HG02798 (cell line): ENCODE data around the gene KLF9.

Experiments
- ATAC-seq: cut with Tn5 transposase; IDR thresholded peaks from one replicate; pipeline ENCODE4 v1.9.1; 2021; ENCODE audit warnings: mild to moderate bottlenecking; ENCODE audit not compliant: unreplicated experiment, poor library complexity

KLF9 gene

DNA sequence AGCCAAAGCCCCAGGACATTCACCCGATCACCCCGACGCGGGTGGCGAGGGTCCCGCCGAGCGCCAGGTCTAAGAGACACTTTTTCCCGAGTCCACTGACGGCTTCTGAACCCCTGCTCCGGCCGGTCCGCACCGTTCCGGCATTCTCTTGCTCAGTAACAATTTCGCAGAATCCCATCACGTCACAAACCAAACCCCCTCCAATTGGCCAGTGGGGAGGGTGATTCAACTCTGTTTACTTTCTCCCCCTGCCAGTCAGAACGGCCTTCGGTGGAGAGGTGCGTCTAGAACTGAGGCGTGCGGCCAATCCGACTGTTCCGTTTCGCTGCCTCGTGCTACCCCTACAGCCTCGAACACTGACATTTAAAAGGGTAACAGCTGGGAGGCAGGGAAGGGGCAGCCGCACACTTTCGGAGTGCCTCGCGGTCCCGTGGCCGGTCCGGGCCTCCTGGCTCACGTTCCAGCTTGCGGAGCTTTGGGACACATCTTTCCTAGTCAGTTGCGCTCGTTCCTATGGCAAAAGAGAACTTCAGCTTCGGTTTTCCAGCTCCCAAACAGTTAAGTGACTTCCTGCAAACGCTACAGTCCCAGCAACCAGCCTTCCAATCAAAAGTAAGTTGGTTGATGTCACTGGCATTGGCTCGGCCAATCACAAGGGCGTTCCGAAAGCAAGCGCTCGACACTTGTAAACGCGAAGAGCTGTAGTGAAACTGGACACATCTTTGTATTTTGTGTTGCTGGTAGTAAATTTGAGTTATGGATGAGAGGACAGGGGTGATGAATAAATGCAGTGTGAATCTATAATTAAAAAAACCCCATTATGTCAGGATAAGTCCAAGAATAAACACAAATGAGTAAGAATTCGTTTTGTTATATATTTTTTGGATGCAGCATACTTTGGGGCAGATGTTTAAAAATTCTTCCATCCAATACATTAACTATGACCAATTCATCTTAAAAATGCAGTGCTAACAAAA lies at the start of gene KLF9:
Gene KLF9 (minus strand): TSS at position 859 of the 977 bp plus-strand sequence. CDS start 1,294 bp downstream, outside the sequence.
- ATAC-seq: peak; percentile 77

DNA sequence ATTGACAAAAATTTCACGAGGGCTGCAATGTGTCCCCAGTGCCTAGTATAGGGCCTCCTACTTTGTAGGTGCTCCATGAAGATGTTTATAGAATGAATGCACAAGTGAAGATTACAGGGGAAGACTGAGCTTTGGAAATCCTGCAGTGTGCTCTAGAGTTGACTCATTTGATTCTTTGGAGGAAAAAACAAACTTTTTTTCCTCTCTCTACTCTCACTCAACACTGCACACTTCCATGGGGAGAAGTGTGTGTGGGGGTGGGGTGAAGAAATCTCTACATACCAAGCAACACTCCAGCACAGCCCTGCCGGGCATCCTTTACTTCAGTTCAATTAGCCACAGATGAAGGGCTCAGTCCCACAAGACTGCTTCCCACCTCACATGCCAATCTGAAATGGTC lies 49.4 kb upstream of the KLF9 start:
- no peak for ATAC-seq

DNA sequence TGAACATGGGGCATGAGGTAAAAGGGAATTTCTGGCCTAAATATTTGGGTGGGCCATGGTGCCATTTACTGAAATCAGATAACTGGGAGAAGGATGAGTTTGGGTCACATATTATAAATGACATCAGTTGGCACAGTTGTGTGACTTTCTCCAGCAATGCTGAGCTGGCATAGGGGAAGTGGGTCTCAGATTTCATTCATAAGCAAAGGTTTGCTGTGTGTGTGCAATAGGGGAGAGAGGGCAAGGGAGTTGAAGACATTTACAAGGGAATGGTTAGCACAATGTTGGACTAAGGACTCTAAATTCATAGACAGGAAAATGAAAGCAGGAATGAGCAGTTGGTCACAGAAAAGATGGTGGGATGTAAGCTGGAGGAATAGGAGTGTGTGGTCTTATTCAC lies 47.8 kb upstream of the KLF9 start:
- no peak for ATAC-seq

DNA sequence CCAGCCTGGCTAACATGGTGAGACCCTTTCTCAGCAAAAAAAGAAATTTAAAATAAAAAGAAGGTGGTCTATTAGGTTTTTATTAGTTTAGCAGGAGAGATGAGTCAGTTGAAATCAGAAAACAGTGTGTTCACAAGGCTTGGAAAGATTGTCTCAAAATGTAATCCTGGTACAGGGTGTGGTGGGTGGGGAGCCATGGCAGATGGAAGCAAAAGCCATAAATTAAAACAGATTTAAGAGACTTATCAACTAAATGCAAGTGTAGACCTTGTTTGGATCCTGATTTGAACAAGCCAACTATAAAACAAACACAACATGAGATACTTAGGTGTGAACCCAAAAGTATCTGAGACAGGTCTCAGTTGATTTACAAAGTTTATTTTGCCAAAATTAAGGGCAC lies 42.8 kb upstream of the KLF9 start:
- no peak for ATAC-seq

DNA sequence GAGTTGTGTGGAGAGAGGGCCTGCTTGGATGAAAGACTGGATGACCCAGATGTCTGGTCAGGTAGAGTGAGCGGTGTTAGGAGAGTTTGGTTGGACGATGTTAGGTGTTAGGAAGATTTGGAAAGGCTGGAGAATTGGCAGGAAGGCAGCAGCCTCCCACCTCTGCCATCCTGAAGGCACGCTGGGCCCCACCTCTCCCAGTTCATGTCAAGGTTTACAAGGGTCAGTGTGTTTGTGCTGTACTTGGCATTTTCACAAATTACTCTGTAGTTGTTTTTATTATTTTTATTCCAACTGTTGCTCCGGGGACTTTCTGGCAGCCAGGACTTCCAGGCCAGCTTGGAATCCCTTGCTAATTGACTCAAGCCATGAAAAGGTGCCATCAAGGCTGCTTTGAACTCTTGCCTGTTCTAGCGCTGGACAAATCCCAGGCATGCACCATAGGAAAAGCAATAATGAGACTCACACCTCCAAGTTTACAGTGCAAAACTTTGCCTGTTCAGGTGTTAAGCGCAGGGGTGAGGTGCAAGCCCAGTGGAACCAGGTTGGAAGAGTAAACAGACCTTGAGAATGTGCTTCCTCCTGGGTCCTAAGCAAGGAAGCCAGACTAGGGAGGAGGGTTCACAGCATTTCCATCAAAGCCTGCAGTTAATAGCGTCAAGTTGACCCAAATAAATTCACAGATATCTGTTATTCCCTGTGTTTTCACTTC lies 41.7 kb upstream of the KLF9 start:
- no peak for ATAC-seq

DNA sequence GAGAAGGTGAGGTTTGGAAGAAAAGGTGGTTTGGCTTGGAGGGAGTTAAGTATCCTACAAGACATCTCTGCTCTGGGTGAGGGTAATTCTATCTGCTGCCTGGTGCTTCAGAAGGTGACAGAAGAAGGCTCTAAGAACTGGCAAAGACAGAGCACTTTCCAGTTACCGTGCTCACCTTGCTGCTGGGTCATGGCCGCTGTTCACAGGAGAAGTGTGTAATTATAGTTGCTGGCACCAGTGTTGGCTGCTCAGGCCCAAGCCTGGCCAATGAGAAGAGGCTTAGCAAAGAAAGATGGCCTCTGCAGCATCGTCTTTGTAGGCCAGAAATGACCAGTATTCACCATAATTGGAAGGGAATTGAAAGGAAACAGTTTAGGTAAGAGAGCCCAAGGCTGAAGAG lies 37.9 kb upstream of the KLF9 start:
- no peak for ATAC-seq

DNA sequence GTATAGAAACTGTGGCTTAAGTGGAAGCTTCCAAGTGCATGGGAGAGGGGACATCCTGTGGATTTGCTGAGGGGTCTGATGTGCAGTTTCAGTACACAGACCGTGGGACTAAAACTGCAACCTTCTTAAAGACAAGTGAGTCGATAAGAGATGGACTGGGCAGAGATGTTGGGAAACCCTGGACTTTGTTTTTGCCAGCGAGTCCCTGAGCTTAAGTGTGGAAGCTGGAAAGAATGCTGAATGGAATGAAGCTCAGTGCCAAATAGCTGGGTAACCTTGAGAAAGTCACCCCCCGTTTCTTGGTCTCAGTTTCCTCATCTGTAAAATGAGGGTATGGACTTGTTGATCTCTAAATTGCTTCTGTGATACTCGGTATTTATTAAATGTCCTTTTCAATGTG lies 37.3 kb upstream of the KLF9 start:
- no peak for ATAC-seq

DNA sequence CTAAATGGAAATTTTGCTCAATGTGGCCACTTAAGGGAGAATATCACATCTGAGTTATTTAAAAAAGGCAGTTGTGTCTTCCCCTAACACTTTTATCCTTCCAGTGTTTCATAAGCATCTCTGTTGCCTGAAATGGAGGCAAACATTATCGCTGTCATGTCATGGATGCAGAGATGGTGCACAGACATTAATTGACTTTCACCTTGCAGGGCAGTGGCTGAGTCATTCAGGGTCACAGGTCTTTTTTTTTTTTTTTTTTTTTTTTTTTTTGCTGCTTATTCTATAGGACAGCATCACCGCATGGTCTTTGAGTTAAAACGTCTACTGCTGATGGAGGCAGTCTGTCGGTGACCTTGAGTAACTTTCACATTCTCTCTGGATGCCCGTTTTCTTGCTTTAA lies 36.3 kb upstream of the KLF9 start:
- no peak for ATAC-seq

DNA sequence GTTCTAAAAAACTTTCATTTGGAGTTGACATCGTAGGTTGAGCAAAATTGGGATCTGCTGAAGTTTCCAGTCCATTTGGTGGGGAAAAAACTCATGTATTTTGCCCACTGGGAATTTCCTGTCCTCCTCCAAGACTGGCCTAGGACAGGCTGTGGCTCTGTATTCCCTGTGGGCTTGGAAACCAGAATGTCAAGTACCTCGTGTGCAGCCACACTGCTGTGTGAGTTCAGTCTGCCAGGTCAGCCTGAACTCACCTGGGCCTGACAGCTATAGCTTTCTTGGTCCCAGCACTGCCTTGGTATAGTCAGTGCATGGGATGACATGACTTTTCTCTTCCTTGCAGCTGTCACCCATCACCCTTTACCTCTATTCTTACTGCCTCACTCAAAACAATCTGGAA lies 35.0 kb upstream of the KLF9 start:
- no peak for ATAC-seq

DNA sequence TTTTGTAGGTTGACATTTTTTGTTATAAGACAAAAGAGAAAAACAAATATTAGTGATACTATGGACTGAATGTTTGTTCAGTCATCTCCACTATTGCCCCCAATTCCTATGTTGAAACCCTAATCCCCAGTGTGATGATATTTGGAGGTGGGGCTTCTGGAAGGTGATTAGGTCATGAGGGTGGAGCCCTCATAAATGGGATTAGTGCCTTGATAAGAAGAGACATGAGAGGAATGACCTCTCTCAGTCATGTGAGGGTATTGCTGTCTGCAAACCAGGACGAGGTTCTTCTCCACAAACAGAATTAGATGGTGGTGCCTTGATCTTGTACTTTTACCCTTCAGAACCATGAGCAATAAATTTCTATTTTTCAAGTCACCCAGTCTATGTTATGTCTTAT lies 34.5 kb upstream of the KLF9 start:
- no peak for ATAC-seq

DNA sequence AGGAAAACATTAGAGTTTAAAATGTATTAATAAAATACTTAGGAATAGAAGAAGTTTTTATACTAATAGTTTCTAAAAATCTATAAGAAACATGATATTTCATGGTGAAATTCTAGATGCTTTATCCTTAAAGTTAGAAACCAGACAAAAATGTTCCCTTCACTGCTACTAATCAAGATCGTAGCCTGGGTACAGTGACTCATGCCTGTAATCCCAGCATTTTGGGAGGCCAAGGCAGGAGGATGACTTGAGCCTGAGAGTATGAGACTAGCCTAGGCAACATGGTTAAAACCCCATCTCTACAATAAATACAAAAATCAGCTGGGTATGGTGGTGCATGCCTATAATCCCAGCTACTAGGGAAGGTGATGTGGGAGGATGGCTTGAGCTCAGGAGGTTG lies 30.4 kb upstream of the KLF9 start:
- no peak for ATAC-seq

DNA sequence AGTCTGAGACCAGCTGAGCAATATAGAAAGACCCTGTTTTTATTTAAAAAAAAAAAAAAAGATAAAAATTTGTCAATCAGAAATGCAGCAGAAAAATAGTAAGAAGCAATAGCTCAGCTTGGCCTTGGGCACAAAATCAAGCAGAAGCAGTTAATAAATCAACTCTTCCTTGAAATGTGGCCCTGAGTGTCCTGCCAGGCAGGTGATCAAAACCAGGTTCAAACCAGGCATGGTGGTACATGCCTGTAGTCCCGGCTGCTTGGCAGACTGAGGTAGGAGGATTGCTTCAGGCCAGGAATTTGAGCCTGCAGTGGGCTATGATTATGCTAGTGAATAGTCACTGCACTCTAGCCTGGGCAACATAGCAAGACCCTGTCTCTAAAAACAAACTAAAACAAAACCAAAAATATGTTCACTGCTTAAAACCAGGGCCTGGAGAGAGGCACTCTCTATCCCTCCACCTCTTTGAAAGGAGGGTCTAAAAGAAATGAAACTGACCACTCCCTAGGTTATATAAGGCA lies 27.9 kb upstream of the KLF9 start:
- ATAC-seq: no peak

DNA sequence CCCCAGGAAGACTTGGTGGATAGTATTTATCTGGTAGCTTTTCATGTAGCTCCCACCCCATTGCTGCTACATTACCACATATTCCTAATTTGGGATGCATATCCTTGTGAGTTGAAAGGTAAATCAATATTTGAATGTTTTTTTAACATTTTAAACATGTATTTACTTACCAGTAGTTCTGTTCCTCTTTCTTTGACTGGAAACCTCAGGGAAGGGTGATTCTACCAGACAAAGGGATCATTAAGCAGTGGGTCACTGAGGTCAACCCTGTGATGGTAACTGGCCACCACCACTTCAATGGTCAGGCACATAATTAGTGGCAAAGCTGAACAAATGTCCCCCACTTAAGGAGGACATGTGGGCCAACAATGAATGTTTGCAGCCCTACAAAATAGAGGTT lies 27.2 kb upstream of the KLF9 start:
- no peak for ATAC-seq

DNA sequence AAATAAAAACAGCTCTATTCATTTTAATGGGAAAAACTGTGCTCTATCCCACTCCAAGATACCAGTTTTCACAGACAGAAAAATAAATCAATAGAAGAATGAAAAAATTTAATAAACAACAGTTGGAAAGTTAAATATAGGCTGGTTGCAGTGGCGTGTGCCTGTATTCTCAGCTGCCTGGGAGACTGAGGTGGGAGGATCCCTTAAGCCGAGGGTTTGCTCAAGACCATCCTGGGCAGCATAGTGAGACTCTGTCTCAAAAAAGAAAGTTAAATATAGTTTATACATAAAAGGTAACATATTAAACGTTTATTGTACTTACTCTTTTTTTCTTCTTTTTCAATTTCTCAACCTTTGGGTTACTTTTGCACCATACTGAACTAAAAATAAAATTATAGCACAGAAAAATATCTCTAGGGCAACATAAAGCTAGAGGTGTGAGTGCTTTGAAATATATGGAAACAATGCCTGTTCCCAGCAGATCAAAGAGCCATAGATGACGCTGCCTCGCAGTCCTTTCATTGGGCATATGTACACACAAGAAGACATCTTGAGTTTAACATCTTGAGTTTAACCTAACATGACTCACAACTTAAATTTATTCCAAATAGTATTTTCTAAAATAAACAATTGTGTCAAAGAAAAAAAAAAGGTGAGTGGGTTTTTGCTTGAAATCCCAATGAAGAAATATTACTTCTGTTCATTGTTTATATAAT lies 25.7 kb upstream of the KLF9 start:
- ATAC-seq: no peak

DNA sequence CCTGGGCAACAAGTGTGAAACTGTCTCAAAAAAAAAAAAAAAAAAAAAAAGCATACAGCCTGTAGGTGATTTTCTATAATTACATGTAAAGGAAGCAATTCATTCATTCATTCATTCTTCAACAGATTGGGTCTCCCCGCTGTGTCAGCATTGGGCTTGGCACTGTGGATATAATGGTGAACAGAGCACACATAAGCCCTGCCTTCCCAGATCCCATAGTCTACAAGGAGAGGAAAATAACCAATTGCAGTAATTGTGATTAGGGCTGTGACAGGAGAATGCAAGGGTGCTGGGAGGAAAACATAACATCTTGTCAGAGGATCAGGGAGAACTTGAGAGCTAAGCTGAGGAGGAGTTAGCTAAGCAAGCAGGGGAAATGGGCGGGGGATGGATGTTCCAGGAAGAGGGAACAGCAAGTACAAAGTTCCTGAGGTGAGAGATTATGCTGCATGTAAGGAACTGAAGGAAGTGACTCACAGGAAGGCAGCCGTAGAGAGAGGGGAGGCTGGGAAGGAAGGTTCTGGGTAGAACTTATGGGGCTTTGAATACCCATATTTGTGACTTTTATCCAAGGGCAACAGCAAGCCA lies 24.0 kb upstream of the KLF9 start:
- ATAC-seq: no peak

DNA sequence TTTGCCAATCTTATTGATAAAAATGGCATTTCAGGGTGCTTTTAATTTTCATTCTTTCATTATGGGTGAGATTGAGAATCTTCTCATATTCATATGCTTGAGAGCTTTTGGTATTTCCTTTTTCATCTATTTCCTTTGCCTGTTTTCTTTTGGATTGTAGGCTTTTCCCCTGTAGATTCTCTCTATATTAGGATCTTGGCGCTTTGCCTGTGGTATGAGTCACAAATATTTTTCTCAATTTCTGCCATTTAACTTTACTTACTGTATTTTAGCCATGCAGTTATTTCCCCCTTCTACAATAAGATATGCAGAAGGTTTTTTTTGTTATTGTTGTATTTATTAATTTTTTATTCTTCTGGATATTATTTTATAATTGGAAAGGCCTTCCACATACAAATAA lies 21.5 kb upstream of the KLF9 start:
- no peak for ATAC-seq

DNA sequence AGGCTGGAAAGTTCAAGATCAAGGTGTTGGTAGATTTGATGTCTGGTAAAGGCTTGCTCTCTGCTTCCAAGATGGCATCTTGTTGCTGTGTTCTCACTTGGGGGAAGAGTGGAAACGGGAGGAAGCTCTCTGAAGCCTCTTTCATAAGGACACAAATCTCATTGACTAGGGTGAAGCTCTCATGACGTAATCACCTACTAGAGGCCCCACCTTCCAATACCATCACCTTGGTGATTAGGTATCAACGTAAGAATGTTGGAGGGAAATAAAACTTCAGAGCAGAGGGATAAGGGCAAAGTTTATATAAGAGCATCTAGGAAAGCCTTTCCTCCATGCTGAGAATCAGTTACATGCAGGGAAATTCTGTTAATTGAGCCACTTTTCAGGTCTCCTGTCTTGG lies 15.4 kb upstream of the KLF9 start:
- no peak for ATAC-seq

DNA sequence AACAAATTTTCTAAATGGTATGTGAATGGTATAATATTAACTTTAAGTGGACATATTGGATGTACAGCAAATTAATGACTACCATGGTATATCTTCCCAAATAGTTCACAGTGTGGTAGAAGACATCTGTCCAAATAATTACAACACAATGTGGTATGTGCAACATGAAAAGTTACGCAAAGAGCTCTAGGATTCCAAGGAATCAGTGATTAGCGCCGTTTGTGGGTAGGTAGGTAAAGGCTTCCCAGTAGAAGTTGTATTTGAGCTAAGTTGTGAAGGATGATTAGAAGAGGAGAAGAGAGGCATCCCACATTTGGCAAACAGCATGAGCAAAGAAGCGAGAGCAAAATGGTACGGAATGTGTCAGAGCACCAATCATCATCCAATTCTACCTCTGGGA lies 14.3 kb upstream of the KLF9 start:
- no peak for ATAC-seq

DNA sequence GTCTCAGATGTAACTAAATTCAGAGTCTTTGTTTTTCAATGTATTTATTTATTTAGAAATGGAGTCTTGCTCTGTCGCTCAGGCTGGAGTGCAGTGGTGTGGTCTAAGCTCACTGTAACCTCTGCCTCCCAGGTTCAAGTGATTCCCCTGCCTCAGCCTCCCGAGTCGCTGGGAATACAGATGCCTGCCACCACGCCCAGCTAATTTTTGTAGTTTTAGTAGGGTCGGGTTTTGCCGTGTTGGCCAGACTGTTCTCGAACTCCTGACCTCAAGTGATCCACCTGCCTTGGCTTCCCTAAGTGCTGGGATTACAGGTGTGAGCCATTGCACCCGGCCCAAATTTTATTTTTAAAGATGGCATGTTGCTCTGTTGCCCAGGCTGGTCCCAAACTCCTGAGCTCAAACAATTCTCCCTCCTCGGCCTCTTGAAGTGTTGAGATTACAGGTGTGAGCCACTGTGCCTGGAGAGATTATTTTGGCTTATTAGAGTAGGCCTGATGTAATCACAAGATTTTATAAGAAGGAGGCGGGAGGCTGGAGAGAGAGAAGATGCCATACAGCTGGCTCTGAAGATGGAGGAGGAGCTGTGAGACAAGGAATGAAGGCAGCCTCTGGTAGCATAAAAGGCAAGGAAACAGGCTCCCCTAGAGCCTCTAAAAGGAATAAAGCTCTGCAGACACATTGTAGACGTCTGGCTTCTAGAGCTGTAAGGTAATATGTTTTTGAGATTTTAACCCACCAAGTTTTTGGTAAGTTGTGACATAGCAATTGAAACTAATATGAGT lies 12.9 kb upstream of the KLF9 start:
- ATAC-seq: no peak

DNA sequence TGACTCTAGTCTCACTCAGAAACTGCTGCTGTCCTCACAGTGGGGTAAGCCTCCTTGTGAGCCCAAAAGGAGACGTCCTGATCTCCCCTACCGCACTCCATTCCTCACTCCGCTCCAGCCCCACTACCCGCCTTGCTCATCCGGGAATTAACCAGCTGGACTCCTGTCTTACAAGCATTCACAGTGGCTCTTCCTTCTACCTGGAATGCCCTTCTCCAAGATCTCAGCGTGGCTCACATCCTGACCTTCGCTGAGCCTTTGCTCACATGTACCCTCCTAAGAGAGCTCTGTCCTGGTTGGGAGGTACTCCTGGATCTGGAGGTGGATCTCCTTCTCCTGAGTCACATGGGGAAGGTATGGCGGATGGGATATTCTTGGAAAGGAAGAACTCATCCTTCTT lies 10.7 kb upstream of the KLF9 start:
- no peak for ATAC-seq
